Activated effector memory CD4-positive, alpha-beta T cell treated with anti-CD3 and anti-CD28 coated beads, Interleukin-2, amount 50 U/mL, for 16 hours (primary cell): ENCODE measurements around the gene LRRC43.
A peak's percentile ranks its signal among the peaks of the same experiment; 100 is the strongest.

Experiments used
- DNase-seq: peaks from one replicate; pipeline ENCODE4 v3.0.0-alpha.2; 2020

The LRRC43 gene

GRCh38 chr12:122227341-122227740 is 44.4 kb downstream of the LRRC43 start:
- DNase-seq: peak; percentile 74

- DNase-seq: no peak
Observed at GRCh38 chr12:122228092-122228491, 45.2 kb downstream of the LRRC43 start.

- DNase-seq: no peak
Observed at GRCh38 chr12:122230798-122231197, 47.9 kb downstream of the LRRC43 start.

- DNase-seq: no peak
Observed at GRCh38 chr12:122232691-122233090, 49.8 kb downstream of the LRRC43 start.

GRCh38 chr12:122235741-122236140 is 52.8 kb downstream of the LRRC43 start:
- no peak for DNase-seq

GRCh38 chr12:122238861-122239260 is 55.9 kb downstream of the LRRC43 start:
- DNase-seq: no peak

GRCh38 chr12:122243965-122244364 is 61.0 kb downstream of the LRRC43 start:
- DNase-seq: peak; percentile 71

- DNase-seq: peak; percentile 67
Observed at GRCh38 chr12:122244565-122245371, 61.8 kb downstream of the LRRC43 start.

GRCh38 chr12:122245553-122245952 is 62.6 kb downstream of the LRRC43 start:
- no peak for DNase-seq

- no peak for DNase-seq
Observed at GRCh38 chr12:122250047-122250446, 67.1 kb downstream of the LRRC43 start.

- DNase-seq: no peak
Observed at GRCh38 chr12:122250536-122250935, 67.6 kb downstream of the LRRC43 start.
